ENCODE results near the gene CNN1.

DNA sequence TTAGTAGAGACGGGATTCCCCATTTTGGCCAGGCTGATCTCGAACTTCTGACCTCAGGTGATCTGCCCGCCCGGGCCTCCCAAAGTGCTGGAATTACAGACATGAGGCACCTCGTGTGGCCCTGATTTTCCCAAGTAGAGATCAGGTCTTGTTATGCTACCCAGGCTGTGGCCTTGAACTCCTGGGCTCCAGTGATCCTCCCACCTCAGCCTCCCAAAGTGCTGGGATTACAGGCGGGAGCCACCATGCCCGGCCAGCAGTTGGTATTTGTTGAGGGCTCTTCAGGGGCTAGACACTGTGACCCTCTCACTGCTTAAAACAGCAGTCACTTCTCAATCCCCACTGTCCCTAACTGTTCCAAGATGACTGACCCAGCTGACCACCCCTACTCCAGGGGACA is 49.3 kb upstream of the CNN1 start:
- TF ChIP-seq, protein P1, sequence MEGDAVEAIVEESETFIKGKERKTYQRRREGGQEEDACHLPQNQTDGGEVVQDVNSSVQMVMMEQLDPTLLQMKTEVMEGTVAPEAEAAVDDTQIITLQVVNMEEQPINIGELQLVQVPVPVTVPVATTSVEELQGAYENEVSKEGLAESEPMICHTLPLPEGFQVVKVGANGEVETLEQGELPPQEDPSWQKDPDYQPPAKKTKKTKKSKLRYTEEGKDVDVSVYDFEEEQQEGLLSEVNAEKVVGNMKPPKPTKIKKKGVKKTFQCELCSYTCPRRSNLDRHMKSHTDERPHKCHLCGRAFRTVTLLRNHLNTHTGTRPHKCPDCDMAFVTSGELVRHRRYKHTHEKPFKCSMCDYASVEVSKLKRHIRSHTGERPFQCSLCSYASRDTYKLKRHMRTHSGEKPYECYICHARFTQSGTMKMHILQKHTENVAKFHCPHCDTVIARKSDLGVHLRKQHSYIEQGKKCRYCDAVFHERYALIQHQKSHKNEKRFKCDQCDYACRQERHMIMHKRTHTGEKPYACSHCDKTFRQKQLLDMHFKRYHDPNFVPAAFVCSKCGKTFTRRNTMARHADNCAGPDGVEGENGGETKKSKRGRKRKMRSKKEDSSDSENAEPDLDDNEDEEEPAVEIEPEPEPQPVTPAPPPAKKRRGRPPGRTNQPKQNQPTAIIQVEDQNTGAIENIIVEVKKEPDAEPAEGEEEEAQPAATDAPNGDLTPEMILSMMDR (IDR thresholded peaks at IDR 0.05), result no peak
- TF ChIP-seq POLR2A (IDR thresholded peaks at IDR 0.05) (no peak), POLR2AphosphoS5 (IDR thresholded peaks at IDR 0.05) (no peak)
